ENCODE data around the gene LMAN2.
"Not testable (repeated sequence)": the region's sequence is repeated elsewhere in the genome, so short reads cannot be mapped to it uniquely, and the experiment has no call there.

The LMAN2 gene

DNA sequence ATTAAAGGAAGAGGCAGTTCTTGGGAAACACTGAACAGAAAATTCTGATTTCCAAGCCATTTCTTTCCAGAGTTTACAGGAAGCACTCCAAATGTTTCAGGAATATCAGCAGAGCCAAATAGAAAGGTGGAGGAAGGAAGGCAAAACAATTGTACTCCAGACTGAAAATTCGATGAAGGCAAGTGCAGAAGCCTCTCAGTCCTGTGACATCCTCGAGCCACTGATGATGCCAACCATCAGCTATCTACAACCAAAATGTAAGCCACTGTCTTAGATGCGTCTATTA, 2.2 kb downstream of the LMAN2 start:
- no peak for DNase-seq (ENCODE audit: low read depth in 2 of 2)

DNA sequence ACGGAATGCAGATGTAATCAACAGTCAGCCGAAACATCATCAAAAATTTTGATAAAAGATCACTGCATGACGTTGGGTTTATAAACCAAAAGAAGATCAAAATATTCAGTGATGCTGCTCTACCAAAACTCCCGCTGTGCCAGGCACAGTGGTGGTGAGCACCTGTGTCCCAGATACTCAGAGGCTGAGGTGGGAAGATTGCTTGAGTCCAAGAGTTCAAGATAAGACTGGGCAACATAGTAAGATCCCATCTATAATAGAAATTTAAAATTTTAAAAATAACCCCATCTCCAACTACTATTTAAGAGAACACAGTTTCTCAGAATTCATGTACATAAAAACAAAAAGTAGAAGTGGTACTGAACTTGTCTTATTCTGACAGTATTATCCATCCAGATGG, 3.8 kb downstream of the LMAN2 start:
- no peak for DNase-seq (ENCODE audit: low read depth in 2 of 2)

DNA sequence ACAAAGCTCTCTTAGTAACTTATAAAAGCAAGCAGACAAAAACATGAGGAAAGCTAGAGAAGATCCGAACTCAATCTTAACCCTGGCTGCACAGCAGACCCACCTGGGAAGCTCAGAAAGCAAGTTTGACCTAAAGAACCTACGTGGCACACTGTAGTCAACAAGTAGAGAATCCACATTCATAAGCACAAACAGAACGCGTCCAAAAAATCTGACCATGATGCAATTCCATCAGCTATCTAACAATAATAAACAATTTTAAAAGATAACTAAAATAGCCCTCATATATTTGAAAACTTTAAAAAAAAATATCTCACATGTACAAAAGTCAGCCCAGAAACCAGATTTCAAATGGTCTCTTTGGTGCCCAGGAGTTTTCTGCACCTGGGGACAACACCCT, 4.6 kb downstream of the LMAN2 start:
- no peak for DNase-seq (ENCODE audit: low read depth in 2 of 2)

DNA sequence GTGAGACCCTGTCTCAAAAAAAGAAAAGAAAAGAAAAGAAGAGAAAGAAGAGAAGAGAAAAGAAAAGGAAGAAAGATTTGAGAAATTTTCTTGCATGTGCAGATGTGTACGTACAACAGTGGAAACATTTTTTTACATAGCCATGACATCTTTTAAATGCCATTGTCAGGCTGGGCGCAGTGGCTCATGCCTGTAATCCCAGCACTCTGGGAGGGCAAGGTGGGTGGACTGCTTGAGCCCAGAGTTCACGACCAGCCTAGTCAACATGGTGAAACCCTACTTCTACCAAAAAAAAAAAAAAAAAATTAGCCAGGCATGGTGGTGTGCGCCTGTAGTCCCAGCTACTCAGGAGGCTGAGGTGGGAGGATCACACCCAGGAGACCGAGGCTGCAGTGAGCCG, 6.6 kb downstream of the LMAN2 start:
- no peak for DNase-seq (ENCODE audit: low read depth in 2 of 2)

DNA sequence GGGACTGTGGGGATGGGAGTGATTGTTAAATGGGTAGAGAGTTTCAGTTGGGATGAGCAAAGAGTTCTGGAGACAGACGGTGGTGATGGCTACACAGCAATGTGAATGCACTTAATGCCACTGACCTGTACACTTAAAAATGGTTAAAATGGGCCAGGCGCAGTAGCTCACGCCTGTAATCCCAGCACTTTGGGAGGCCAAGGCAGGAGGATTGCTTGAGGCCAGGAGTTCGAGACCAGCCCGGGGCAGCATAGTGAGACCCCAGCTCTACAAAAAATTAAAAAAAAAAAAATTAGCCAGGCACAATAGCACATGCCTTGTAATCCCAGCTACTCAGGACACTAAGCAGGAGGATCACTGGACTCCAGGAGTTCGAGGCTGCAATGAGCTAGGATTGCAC, 7.7 kb downstream of the LMAN2 start:
- no peak for DNase-seq (ENCODE audit: low read depth in 2 of 2)

DNA sequence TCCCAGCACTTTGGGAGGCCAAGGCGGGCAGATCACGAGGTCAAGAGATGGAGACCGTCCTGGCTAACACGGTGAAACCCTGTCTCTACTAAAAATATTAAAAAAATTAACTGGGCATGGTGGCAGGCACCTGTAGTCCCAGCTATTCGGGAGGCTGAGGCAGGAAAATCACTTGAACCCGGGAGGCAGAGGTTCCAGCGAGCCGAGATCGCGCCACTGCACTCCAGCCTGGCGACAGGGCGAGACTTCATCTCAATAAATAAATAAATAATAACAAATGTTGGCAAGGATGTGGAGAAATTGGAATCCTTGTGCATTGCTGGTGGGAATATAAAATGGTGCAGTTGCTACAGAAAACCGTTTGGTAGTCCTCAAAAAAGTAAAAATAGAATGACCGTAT, 8.5 kb downstream of the LMAN2 start:
- not testable (repeated sequence) for DNase-seq (ENCODE audit: low read depth in 2 of 2)

DNA sequence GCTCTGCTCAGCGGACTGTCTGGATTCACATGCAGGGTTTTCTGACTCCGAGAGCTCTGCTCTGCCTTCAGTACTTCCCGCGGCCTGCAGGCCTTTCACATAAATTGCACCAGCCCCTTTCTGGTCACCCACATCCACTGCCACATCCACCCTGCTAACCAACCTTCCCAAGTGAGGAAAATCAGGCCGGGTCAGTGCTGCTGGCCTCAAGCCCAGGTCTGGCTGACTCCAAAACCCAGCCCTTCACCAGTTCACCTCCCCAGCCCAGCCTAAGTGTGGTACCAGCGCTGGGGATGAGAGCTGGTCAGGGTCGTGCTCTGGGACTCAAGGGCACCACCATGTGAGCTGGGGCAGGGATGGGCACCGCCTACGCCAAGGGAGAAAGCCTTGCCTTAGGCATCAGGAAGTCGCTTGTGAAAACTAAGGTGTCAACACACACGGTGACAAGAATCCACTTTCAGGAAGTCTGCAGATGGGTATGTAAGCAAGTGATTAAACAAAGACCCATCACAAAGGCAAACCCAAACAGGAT, 12.3 kb downstream of the LMAN2 start:
- no peak for DNase-seq (ENCODE audit: low read depth in 2 of 2)

DNA sequence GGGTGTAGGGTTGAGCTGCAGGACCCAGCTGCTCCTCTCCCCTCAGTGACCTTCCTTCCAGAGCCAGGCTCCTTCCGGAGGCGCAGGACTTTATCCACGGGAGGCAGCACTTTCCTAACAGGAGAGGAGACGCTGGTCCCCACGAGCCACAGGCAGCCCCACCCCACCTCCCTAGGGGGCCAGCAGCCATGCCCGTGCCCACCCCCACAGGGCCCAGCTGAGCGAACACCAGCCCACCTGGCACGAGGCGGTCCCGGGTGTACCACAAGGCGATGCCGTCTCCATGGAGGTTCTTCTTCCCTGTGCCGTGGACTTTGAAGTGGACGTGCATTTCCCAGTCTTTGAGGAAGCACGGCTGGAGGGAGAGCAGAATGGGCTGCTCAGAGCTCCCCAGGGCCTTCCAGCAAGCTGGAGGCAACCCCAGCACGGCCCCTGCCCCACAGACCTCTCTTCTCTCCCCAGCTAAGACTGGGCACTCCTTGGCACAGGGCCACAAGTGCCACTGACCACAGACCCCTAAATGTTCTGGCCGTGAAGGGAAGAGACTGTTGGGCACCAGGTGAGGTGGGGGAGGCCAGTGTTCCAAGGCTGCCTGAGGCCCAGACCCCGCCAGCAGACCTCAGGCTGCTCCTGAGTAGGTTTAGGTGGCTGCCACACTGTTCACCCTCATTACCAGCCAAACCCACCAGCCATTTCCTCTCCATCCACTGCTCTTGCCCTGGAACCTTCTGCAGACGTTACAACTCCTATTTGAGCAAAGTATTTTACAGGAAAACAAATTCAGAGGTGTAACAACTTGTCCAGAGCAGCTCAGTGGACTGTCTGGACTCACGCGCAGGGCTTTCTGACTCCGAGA, 13.0 kb downstream of the LMAN2 start:
- DNase-seq (ENCODE audit: low read depth in 2 of 2): no peak

DNA sequence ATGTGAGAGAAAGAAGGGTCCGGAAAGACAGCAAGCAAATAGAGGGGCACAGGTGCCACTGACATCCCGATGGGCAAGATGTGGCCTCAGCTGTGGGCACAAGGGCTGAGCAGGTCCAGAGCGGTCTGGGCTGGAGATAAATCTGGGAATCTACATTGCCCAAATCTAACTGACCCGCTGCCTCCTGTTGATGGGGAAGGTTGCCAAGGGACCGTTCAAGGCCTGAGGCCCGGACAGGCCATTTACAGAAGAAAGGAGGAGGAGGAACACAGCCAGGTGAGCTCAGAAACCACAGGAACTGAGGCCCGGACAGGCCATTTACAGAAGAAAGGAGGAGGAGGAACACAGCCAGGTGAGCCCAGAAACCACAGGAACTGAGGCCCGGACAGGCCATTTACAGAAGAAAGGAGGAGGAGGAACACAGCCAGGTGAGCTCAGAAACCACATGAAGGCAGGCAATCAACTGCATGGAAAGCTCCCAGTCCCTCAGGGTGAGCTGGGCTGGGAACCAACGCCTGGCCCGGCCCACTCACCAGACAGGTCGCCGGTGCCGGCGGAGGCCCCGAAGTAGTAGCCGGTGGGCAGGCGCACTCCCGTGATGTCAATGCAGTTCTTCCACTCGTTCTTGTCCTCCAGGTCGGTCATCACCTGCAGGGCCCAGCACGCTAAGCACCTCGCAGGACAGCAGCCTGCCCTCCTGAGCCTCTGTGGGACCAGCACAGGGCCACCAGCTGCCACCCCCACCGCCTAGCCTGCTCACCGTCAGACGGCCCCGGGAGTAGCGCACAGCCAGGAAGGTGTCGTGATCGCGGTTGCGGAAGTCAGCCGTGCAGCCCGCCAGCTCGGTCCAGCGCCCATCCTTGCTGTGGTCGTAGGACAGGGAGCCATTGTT, 14.6 kb downstream of the LMAN2 start:
- DNase-seq (ENCODE audit: low read depth in 2 of 2): no peak

DNA sequence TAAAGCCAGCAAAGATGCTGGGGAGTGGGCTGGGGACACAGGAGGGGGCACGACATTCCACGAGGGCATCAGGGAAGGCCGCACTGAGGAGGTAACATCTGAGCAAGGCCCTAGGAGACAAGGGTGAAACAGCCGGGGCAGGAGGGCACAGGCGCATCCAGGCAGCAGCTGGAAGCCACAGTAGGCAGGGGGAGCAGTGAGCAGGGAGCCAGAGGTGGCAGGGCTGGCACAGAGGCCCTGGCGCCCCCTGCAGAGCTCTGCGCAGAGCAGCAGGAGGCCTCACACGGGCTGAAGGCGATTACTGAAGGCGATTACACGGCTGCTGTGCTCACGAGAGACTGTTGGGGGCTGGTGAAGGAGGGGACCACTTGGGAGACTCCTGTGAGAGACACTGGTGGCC, 15.4 kb downstream of the LMAN2 start:
- DNase-seq (ENCODE audit: low read depth in 2 of 2): no peak

DNA sequence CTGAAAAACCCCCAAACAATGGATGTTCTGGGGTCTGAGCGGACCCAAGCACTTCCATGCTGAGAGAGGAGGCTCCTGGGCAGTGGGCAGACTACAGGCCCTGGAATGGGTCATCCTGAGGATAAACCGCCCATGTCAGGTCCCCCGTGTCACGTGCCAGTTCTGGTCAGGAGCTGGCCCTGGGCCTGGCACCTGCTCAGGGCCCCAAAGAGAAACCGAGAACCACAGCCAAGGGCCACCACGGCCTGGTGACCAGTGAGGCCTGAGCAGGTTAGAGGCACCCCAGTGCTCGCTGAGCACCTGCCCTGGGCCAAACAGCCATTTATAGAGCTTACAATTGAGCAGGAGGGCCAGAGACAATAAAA, 15.8 kb downstream of the LMAN2 start:
- DNase-seq (ENCODE audit: low read depth in 2 of 2): no peak

DNA sequence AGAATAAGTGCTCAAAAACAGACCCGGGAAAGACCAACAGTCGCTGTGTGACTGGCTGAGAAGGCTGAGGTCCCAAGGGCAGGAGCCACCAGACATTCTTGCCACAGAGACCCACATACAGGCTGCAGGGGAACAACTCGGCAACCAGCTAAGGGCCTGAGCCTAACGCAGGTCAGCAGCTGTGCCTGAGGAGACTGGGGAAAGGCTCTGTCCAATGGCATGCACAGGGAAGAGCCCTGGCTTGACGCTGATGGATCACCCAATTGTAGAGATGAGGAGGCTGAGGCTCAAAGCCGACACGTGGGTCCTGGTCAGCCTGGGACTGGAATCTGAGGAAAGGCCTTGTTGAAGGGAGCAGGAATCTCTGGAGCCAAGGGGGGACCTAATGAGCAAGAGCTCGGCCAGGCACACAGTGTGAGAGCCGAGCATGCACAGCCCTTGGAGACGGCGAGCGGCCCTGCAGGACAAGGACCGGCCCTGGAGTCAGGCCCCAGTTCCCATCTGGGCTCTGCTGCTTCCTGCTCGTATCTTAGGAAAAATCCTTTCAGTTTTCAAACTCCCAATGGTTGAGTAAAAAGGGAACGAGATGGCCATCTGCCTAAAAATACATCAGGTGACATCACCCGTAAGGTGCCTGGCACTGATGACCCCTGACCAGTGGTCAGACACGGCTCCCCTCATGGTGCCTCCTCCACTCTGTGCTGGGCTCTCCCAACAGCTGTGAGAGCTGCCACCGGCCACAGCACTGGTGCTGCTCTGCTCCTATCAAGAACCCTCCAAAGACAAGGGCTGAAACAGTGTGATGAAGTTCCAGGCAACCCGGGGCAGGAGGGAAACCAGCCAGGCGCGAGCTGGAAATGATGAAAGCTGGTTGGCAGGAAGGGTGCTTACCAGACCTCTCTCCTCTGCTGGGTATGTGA, 16.4 kb downstream of the LMAN2 start:
- no peak for DNase-seq (ENCODE audit: low read depth in 2 of 2)

DNA sequence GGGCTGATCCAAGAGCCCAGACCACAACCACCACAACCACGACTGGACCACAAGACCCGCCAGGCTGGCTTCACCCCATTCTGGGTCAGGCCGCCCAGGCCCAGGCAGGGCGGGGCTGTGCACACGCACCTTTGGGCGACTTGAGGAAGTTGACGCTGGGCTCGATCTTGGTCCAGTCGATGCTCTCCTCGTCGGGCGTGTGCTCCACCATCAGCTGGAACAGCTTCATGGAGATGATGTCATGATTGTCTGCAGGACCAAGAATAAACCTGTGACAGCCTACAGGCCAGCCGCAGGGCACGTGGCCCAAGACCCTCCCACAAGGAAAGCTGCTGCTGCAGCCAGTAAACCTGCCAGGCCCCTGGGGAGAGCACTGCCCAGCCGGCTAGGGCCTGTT, 17.3 kb downstream of the LMAN2 start:
- DNase-seq (ENCODE audit: low read depth in 2 of 2): no peak

DNA sequence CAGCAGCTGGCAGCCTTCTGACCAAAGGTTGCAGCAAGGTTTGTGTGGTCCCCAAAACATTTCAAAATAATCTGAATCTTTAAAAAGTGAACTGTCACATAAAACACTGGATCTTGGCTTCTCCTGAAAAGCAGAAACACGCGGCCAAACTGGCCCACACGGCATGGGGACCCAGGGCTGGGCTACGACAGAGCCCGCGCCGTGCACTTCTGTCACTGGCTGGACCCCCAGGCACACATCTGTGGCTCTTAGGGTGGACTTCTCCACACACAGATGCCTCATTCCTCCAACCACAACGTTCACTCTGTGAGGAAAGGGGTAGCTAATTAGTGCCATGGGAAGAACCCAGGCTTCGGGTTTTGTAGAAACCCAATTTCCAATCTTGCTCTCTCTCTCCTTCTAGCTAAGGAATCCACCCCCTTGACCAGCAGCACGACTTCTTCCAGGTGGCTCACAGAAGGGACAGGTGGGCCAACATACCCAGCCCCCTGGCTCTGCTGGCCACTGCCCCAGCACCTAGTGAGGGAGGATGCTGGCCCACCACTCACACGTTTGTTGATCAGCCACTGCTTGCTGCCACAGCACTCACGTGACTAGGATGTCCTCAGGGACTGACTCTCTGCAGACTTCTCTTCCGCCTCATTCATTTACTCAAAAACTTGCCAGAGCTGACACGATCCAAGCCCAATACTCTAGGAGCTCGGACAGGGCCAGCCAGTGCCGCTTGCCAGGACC, 17.9 kb downstream of the LMAN2 start:
- no peak for DNase-seq (ENCODE audit: low read depth in 2 of 2)

DNA sequence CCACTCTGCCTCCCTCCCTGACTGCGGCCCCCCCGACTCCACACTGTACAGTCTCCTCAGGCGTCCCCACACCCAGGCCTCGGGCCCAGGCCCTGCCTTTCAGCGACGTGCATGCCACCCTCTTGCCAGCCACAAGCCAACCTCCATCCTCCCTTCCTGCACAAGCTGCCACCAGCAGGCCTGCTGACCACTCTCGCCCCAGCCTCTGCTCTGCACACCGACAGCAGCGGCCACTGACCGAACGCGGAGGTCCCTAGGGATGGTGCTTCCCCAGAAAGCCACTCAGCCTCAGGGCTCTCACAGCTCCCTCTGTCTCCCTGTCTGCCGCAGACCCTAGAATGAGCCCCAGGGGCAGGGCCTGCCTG, 18.6 kb downstream of the LMAN2 start:
- no peak for DNase-seq (ENCODE audit: low read depth in 2 of 2)

DNA sequence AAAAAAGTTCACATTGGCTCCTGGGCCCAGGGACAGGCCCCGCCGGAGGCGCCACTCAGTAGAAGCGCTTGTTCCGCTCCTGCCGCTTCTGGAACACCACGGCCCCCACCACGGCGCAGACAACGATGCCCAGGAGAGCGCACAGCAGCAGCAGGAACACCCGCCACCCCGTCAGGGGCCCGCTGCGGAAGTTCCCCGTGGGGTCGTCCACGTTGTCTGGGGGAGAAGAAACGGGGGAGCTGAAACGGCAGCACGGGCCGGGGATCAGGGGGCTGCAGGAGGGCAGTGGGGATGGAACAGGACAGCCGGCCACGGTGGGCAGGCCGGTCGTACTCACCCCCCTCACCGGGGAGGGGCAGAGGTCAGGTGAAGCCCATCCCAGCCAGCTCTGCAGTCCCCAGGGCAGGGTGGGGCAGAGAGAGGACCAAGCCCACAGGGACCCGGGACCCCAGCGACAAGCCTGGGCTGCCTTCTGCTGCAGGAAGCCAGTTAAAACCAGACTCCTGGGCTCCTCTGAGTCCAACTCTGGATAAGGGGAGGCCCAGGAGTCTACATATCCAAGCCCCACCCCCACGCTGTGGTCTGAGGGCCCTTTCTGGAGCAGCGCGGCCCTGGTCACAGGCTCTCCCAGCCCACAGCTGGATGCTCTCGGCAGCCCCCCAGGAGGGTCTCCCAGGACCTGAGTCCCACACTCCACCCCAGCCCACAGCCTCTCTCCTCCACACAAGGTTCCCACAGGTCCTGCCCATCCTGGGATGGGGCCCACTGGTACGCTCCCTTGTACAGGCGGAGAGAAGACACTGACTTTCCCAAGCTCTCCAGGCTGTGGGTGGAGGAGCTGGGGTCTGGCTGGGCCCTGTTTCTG, 19.2 kb downstream of the LMAN2 start:
- no peak for DNase-seq (ENCODE audit: low read depth in 2 of 2)

DNA sequence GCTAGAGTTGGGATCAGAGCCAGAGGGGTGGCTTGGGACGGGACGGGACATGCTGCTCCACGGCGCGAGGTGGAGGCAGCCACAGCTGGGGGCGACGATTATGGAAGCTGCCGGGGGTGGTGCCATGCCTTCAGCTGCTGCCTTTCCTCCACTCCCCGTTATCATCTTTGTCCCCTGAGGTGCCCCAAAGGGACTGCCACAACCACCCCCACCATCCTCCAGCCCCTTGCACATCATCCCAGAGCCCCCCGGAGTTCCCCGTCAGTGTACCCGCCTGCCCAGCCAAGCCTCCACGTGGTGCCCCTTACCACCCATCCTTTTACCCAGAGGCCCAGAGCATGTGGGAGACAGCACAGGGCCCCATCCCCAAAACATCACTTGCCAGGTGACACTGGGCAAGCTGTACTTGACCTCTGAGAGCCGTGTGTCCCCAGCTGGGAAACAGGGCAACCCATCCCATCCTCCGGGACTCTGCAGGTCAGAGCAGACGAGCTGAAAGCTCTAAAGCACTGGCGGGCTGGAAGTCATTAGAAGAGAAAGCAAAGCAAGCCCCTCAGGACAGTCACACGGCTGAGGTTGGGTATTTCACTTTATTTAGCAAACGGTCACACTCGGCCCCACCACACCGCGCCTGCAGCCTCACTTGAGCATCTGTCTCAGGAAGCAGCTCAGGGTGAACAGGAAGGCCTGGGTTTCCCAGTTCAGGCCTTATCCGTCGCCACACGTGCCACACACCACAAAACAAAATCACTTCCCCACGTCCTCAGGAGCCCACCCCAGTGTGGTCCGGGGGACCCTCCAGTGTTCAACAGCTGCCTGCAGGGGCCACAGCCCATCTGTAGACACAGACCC, 20.3 kb downstream of the LMAN2 start:
- no peak for DNase-seq (ENCODE audit: low read depth in 2 of 2)

DNA sequence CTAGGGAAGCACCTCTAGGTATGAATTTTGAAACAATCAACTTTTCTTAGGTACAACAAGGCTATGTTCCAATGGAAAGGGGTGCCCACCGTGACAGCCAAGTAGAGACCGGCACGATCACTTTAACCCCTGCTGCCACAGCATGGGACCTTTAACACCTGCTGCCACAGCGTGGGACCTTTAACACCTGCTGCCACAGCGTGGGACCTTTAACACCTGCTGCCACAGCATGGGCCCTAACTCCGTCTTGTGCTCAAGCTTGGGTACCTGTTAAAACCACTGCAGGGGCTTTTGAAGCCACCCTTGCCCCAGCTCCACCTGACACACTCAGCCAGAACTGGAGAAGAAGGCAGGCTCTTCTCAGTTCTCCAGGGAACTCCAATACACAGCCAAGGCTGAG, 21.6 kb downstream of the LMAN2 start:
- DNase-seq (ENCODE audit: low read depth in 2 of 2): no peak

DNA sequence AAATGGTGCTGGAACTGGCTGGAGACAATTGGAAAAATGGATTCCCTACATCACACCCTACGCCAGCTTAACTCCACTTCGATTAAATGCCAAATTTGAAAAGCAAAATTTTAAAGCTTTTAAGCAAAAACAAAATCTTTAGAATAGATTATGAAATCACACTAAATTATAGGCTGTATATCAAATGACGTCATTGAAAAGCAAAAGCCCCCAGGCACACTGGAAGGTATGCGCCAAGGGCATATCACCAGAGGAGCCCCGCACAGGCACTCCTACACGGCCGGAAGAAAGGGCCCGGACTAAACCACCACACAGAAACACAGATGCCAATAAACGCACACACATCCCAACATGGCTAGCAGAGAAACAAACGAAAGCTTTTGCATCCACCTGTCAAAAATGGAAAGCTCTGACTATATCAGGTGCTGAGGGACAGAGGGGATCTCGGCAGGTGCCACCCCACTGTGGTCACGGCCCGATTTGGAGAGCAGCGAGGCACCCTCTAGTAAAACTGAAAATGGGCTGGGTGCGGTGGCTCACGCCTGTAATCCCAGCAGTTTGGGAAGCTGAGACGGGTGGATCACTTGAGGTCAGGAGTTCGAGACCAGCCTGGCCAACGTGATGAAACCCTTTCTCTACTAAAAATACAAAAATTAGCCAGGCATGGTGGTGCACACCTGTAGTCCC, 22.8 kb downstream of the LMAN2 start:
- no peak for DNase-seq (ENCODE audit: low read depth in 2 of 2)

Data from stimulated activated CD8-positive, alpha-beta memory T cell treated with anti-CD3 and anti-CD28 coated beads, Interleukin-2, amount 100 ng/mL, for 1 hour (primary cell).